Measurements from ENCODE around the gene NIN.
A peak's percentile ranks its signal among the peaks of the same experiment; 100 is the strongest.

The NIN gene

GRCh38 chr14:50829489-50830043, 1.4 kb downstream of the NIN start:
- Histone ChIP-seq H3K4me3 (ENCODE audit: low read depth in 1 of 2, low read length in 2 of 2) (peak overlapping the region; percentile 70 to 77), H3K9ac (ENCODE audit: low read depth, low read length) (peak overlapping the region; percentile 90), H3K4me1 (ENCODE audit: insufficient read depth, low read length) (peaks cover 66% of the 10 kb centered on the region), H3K27me3 (ENCODE audit: insufficient read depth, low read length, poor library complexity) (no peaks in the 10 kb centered on the region), H3K79me2 (ENCODE audit: insufficient read depth, low read length) (peaks cover 62% of the 10 kb centered on the region), H3K36me3 (ENCODE audit: insufficient read depth, low read length) (peaks cover 26% of the 10 kb centered on the region), H3K27ac (ENCODE audit: low read length) (peak overlapping the region; percentile 68), H2AFZ (ENCODE audit: low read depth, low read length) (peak overlapping the region; percentile 79), H3K9me3 (ENCODE audit: insufficient read depth, low read length, severe bottlenecking) (no peaks in the 10 kb centered on the region), H4K20me1 (ENCODE audit: insufficient read depth, low read length) (peaks cover 42% of the 10 kb centered on the region), H3K4me2 (ENCODE audit: insufficient read depth, low read length) (peak overlapping the region; percentile 95)
- TF ChIP-seq EZH2 (IDR thresholded peaks at IDR 0.05; ENCODE audit: borderline replicate concordance, low read depth, low read length, severe bottlenecking) (no peak), CTCF (IDR thresholded peaks at IDR 0.05; ENCODE audit: borderline replicate concordance, extremely low read depth, low read length, poor library complexity, severe bottlenecking) (no peak)
- DNase-seq, result no peak
- ATAC-seq (ENCODE audit: insufficient read depth, low read depth), result no peak

- H3K27ac ChIP-seq (ENCODE audit: low read length), result no peak overlapping the region
- H3K4me1 ChIP-seq (ENCODE audit: insufficient read depth, low read length), result peaks cover 71% of the 10 kb centered on the region
- H4K20me1 ChIP-seq (ENCODE audit: insufficient read depth, low read length), result peaks cover 44% of the 10 kb centered on the region
- ATAC-seq (ENCODE audit: insufficient read depth, low read depth) (no peak), DNase-seq (no peak)
- H3K79me2 ChIP-seq (ENCODE audit: insufficient read depth, low read length), result peaks cover 69% of the 10 kb centered on the region
- H3K36me3 ChIP-seq (ENCODE audit: insufficient read depth, low read length), result peaks cover 26% of the 10 kb centered on the region
- TF ChIP-seq EZH2 (IDR thresholded peaks at IDR 0.05; ENCODE audit: borderline replicate concordance, low read depth, low read length, severe bottlenecking), result no peak
- TF ChIP-seq CTCF (IDR thresholded peaks at IDR 0.05; ENCODE audit: borderline replicate concordance, extremely low read depth, low read length, poor library complexity, severe bottlenecking), result no peak
- no peaks in the 10 kb centered on the region for H3K27me3 ChIP-seq (ENCODE audit: insufficient read depth, low read length, poor library complexity)
- peak overlapping the region in 1 of 2 experiments; percentile 77; a peak in 2 of 4 replicates for H3K4me3 ChIP-seq (ENCODE audit: low read depth in 1 of 2, low read length in 2 of 2)
- H3K9ac ChIP-seq (ENCODE audit: low read depth, low read length), result peak overlapping the region; percentile 90; the same call in 1 of the 2 replicates
- H2AFZ ChIP-seq (ENCODE audit: low read depth, low read length), result no peak overlapping the region
- peak overlapping the region; percentile 95 for H3K4me2 ChIP-seq (ENCODE audit: insufficient read depth, low read length)
- H3K9me3 ChIP-seq (ENCODE audit: insufficient read depth, low read length, severe bottlenecking), result no peaks in the 10 kb centered on the region
These were observed 2.1 kb downstream of the NIN start for GRCh38 chr14:50828721-50829488.

GRCh38 chr14:50826681-50827080, 4.3 kb downstream of the NIN start:
- Histone ChIP-seq H4K20me1 (ENCODE audit: insufficient read depth, low read length) (peaks cover 61% of the 10 kb centered on the region), H3K9ac (ENCODE audit: low read depth, low read length) (no peak overlapping the region), H3K4me3 (ENCODE audit: low read depth in 1 of 2, low read length in 2 of 2) (no peak overlapping the region), H3K27me3 (ENCODE audit: insufficient read depth, low read length, poor library complexity) (no peaks in the 10 kb centered on the region), H2AFZ (ENCODE audit: low read depth, low read length) (no peak overlapping the region), H3K4me1 (ENCODE audit: insufficient read depth, low read length) (peaks cover 67% of the 10 kb centered on the region), H3K36me3 (ENCODE audit: insufficient read depth, low read length) (peaks cover 32% of the 10 kb centered on the region), H3K9me3 (ENCODE audit: insufficient read depth, low read length, severe bottlenecking) (no peaks in the 10 kb centered on the region), H3K27ac (ENCODE audit: low read length) (no peak overlapping the region), H3K4me2 (ENCODE audit: insufficient read depth, low read length) (no peak overlapping the region), H3K79me2 (ENCODE audit: insufficient read depth, low read length) (peaks cover 91% of the 10 kb centered on the region)
- no peak for DNase-seq
- no peak for TF ChIP-seq CTCF (IDR thresholded peaks at IDR 0.05; ENCODE audit: borderline replicate concordance, extremely low read depth, low read length, poor library complexity, severe bottlenecking)
- no peak for TF ChIP-seq EZH2 (IDR thresholded peaks at IDR 0.05; ENCODE audit: borderline replicate concordance, low read depth, low read length, severe bottlenecking)
- no peak for ATAC-seq (ENCODE audit: insufficient read depth, low read depth)

Data from DND-41 (cell line).